Endodermal cell (in vitro differentiated cells): Measurements from ENCODE around the gene CAPN10. TPM values are rescaled to one million over a fixed set of nuclear protein-coding genes. Genes with fewer than 3 reads are reported as not detected.

Experiments
- DNase-seq: peaks from one replicate; pipeline ENCODE4 v3.0.0-alpha.2; 2017
- H3K27ac ChIP-seq: 2 replicates; pipeline ENCODE4 v1.5.1; 2013; ENCODE audit warnings: mild to moderate bottlenecking, low read depth, low read length, moderate library complexity
- H3K27me3 ChIP-seq: 2 replicates; pipeline ENCODE4 v1.6.1; 2013; ENCODE audit warnings: mild to moderate bottlenecking, low read length, moderate library complexity; ENCODE audit not compliant: insufficient read depth, control insufficient read depth, poor library complexity, severe bottlenecking
- H3K36me3 ChIP-seq: 2 replicates; pipeline ENCODE4 v1.7.0; 2013; ENCODE audit warnings: mild to moderate bottlenecking, low read length, moderate library complexity; ENCODE audit not compliant: control insufficient read depth, insufficient read depth
- H3K4me1 ChIP-seq: one replicate; pipeline ENCODE4 v1.7.0; 2013; ENCODE audit warnings: low read length; ENCODE audit not compliant: control insufficient read depth, insufficient read depth
- H3K4me3 ChIP-seq: 2 replicates; pipeline ENCODE4 v1.5.1; 2013; ENCODE audit warnings: mild to moderate bottlenecking, low read length, moderate library complexity
- H3K9ac ChIP-seq: 2 replicates; pipeline ENCODE4 v1.6.1; 2013; ENCODE audit warnings: mild to moderate bottlenecking, low read length, moderate library complexity; ENCODE audit not compliant: poor library complexity, severe bottlenecking; ENCODE audit errors: extremely low read depth
- H3K9me3 ChIP-seq: 2 replicates; pipeline ENCODE4 v1.6.1; 2013; ENCODE audit warnings: mild to moderate bottlenecking, low read length, moderate library complexity; ENCODE audit not compliant: control insufficient read depth
- H3K27ac Mint-ChIP-seq: 2 replicates; pipeline ENCODE4 v1.8.0; 2020; ENCODE audit warnings: mixed read lengths
- H3K27me3 Mint-ChIP-seq: 2 replicates; pipeline ENCODE4 v1.8.0; 2021; ENCODE audit warnings: mild to moderate bottlenecking, mixed read lengths; ENCODE audit not compliant: insufficient read depth
- H3K36me3 Mint-ChIP-seq: 2 replicates; pipeline ENCODE4 v1.8.0; 2020; ENCODE audit warnings: low read depth, mixed read lengths
- H3K4me1 Mint-ChIP-seq: 2 replicates; pipeline ENCODE4 v1.8.0; 2020; ENCODE audit warnings: mixed read lengths
- H3K4me3 Mint-ChIP-seq: 2 replicates; pipeline ENCODE4 v1.8.0; 2020; ENCODE audit warnings: mild to moderate bottlenecking, moderate library complexity, mixed read lengths
- H3K9me3 Mint-ChIP-seq: 2 replicates; pipeline ENCODE4 v1.8.0; 2020; ENCODE audit warnings: mild to moderate bottlenecking, mixed read lengths
- CTCF ChIP-seq: fragments of 200-600 bp; sonication (generic); conservative IDR thresholded peaks from 2 replicates; pipeline ENCODE4 v1.5.0; 2021; ENCODE audit warnings: antibody characterized with exemption, mild to moderate bottlenecking
- WGBS, 2 experiments: methylation state at CpG; one replicate each; pipeline versions ENCODE4 v1.1.5 to v1.1.7; 2013; ENCODE audit warnings: missing lambda C conversion rate in 2 of 2, mixed read lengths in 1 of 2; ENCODE audit not compliant: insufficient coverage in 1 of 2, insufficient read length in 1 of 2; 5-methylcytosine and 5-hydroxymethylcytosine counted together
- total RNA-seq, 2 donors: library from RNA; stranded (reverse); fragmentation: NEBNext Ultra II Directional in 1 of 2; extraction: Animal tissue kit (Norgen Biotek cat#: 25700) in 1 of 2; gene quantifications; 2 replicates in 1 of 2; 3 replicates in 1 of 2; pipeline ENCODE4 v1.2.1, GENCODE V29; 2021

CAPN10 gene
- total RNA-seq, 2 donors from 2014 or later: 58.9 to 61.9 TPM

DNA sequence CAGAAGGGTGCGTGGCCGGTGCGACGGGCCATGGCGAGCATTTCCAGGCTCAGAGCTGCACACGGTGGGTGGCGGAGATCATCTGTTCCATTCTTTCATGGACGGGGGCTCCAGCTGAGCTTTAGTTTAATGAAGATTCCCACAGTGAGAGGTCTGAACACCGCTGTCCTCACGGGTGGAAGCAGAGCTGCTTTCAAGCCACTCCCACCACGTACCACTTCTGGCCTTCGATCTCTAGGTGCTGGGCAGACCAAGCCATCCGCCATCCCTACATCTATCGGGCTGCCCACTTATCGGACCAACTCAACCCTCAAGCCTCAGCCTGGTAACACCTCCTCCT, 57.2 kb downstream of the CAPN10 start:
- Mint-ChIP-seq H3K9me3 (peaks cover 2% of the 10 kb centered on the region), H3K4me1 (peaks cover 6% of the 10 kb centered on the region), H3K4me3 (no peak overlapping the region), H3K27me3 (peaks cover 15% of the 10 kb centered on the region), H3K27ac (no peak overlapping the region), H3K36me3 (no peaks in the 10 kb centered on the region)
- no peaks in the 10 kb centered on the region for H3K9me3 ChIP-seq
- H3K4me1 ChIP-seq: no peaks in the 10 kb centered on the region
- no peak for TF ChIP-seq CTCF
- no peak overlapping the region for H3K4me3 ChIP-seq
- H3K27ac ChIP-seq: no peak overlapping the region
- no peak for DNase-seq
- H3K27me3 ChIP-seq: peaks cover 11% of the 10 kb centered on the region
- H3K9ac ChIP-seq: no peak overlapping the region
- WGBS, 2 experiments: 91 to 94% methylated on average over 9 to 15 of the region's 15 CpGs
- H3K36me3 ChIP-seq: no peaks in the 10 kb centered on the region

DNA sequence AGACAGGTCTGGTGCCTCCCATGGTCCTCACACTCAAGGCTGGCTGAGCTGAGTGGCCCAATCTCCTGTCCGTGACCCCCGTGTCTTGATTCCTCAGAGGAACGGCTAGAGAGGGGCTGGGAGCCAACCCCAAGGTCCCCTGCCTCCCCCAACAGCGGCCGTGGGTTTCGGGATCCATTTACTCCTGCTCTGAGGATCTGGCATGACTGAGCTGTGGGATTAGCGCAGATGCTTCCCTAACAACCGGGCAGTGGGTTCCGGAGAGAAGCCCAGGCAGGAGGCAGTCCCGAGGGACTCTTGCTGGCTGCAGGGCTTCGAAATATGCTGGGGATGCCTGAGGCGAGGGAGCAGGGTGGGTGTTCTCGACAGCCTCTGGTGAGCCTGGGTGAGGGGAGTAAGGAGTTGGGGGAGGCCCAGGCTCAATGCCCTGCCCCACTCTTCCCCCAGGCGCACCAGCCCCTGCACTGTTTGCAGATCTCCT, 57.7 kb downstream of the CAPN10 start:
- peak; percentile 42 for DNase-seq
- Histone ChIP-seq H3K9me3 (no peaks in the 10 kb centered on the region), H3K4me3 (no peak overlapping the region), H3K9ac (no peak overlapping the region), H3K4me1 (no peaks in the 10 kb centered on the region), H3K27me3 (peaks cover 8% of the 10 kb centered on the region), H3K36me3 (no peaks in the 10 kb centered on the region), H3K27ac (no peak overlapping the region)
- no peaks in the 10 kb centered on the region for H3K36me3 Mint-ChIP-seq
- no peak overlapping the region for H3K27ac Mint-ChIP-seq
- H3K27me3 Mint-ChIP-seq: peaks cover 14% of the 10 kb centered on the region
- TF ChIP-seq CTCF: no peak
- WGBS, 2 experiments: 92 to 98% methylated on average over 8 to 14 of the region's 14 CpGs
- H3K4me1 Mint-ChIP-seq: peaks cover 9% of the 10 kb centered on the region
- no peak overlapping the region for H3K4me3 Mint-ChIP-seq
- H3K9me3 Mint-ChIP-seq: no peaks in the 10 kb centered on the region

DNA sequence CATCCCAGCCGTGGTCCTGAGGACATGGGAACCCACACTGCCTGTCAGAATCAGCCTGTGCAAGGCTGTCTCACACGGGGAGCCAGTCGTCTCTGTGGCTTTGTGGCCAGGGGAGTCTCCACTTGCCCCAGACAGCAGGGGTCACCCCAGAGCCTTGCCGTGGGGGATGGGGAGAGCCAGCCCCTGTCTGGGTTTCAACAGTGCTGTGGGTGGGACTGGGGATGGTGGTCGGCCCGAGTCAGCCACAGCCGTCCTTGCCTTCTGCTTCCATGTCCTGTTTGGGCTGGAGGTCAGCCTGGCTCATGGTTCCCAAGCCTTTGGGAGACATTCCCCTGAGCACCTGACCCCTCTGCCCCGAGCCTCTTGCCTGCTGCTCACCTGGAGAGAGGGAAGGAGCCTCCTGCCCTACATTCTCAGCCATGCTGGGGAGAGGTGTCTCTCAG, 58.3 kb downstream of the CAPN10 start:
- WGBS, 2 experiments: 80 to 90% methylated on average over 6 to 8 of the region's 8 CpGs
- peaks cover 12% of the 10 kb centered on the region for H3K27me3 Mint-ChIP-seq
- H3K4me1 Mint-ChIP-seq: peaks cover 14% of the 10 kb centered on the region

More for the DNA sequence above, 58.3 kb downstream of the CAPN10 start:
- H3K36me3 ChIP-seq: no peaks in the 10 kb centered on the region
- no peaks in the 10 kb centered on the region for H3K9me3 Mint-ChIP-seq
- H3K27me3 ChIP-seq: peaks cover 1% of the 10 kb centered on the region
- H3K27ac ChIP-seq: no peak overlapping the region
- peak; percentile 48 for DNase-seq
- H3K9me3 ChIP-seq: no peaks in the 10 kb centered on the region
- H3K4me3 ChIP-seq: no peak overlapping the region
- no peak for TF ChIP-seq CTCF
- no peak overlapping the region for H3K27ac Mint-ChIP-seq
- H3K4me3 Mint-ChIP-seq: no peak overlapping the region
- H3K36me3 Mint-ChIP-seq: no peaks in the 10 kb centered on the region
- no peaks in the 10 kb centered on the region for H3K4me1 ChIP-seq
- H3K9ac ChIP-seq: no peak overlapping the region
